22Rv1 (cell line): Measurements from ENCODE around the gene INHA.

Source experiments
- H3K27ac ChIP-seq: fragments of 450-650 bp; 2 replicates; pipeline ENCODE4 v1.5.1; 2017
- CTCF ChIP-seq: fragments of 450-650 bp; IDR thresholded peaks from 2 replicates; pipeline ENCODE4 v1.5.1; 2017; ENCODE audit warnings: mild to moderate bottlenecking
- ZFX ChIP-seq: fragments of 450-650 bp; IDR thresholded peaks from 2 replicates; pipeline ENCODE4 v1.6.1; 2017; ENCODE audit warnings: antibody characterized with exemption, borderline replicate concordance

Gene INHA

GRCh38 chr2:219591091-219591490, 19.0 kb downstream of the INHA start:
- TF ChIP-seq ZFX = no peak
- TF ChIP-seq CTCF = no peak
- no peak overlapping the region for H3K27ac ChIP-seq

- no peak for TF ChIP-seq CTCF
- no peak for TF ChIP-seq ZFX
- H3K27ac ChIP-seq = no peak overlapping the region
Measured at GRCh38 chr2:219592736-219593135, 20.6 kb downstream of the INHA start.

GRCh38 chr2:219593154-219593553, 21.0 kb downstream of the INHA start:
- no peak overlapping the region for H3K27ac ChIP-seq
- no peak for TF ChIP-seq ZFX

GRCh38 chr2:219595256-219595655, 23.1 kb downstream of the INHA start:
- no peak overlapping the region for H3K27ac ChIP-seq

GRCh38 chr2:219596954-219597551, 24.9 kb downstream of the INHA start:
- TF ChIP-seq ZFX (no peak), CTCF (no peak)
- peak overlapping the region; percentile 87 for H3K27ac ChIP-seq

More at GRCh38 chr2:219595256-219595655, 23.1 kb downstream of the INHA start:
- TF ChIP-seq ZFX = no peak
- TF ChIP-seq CTCF = no peak

GRCh38 chr2:219597552-219598307, 25.6 kb downstream of the INHA start, which contains the start of gene STK11IP:
TSS of gene STK11IP (plus strand) at chr2:219597857. CDS start at chr2:219598120, 263 bp downstream.
- no peak for TF ChIP-seq ZFX
- no peak for TF ChIP-seq CTCF
- H3K27ac ChIP-seq = peak within 1 kb of the TSS; percentile 87

- TF ChIP-seq CTCF (no peak), ZFX (no peak)
Measured at GRCh38 chr2:219598308-219599078, 26.4 kb downstream of the INHA start.

More at GRCh38 chr2:219598308-219599078, 26.4 kb downstream of the INHA start:
- peak overlapping the region; percentile 87 for H3K27ac ChIP-seq
